Measurements from ENCODE around the gene USP20.

Gene USP20

DNA sequence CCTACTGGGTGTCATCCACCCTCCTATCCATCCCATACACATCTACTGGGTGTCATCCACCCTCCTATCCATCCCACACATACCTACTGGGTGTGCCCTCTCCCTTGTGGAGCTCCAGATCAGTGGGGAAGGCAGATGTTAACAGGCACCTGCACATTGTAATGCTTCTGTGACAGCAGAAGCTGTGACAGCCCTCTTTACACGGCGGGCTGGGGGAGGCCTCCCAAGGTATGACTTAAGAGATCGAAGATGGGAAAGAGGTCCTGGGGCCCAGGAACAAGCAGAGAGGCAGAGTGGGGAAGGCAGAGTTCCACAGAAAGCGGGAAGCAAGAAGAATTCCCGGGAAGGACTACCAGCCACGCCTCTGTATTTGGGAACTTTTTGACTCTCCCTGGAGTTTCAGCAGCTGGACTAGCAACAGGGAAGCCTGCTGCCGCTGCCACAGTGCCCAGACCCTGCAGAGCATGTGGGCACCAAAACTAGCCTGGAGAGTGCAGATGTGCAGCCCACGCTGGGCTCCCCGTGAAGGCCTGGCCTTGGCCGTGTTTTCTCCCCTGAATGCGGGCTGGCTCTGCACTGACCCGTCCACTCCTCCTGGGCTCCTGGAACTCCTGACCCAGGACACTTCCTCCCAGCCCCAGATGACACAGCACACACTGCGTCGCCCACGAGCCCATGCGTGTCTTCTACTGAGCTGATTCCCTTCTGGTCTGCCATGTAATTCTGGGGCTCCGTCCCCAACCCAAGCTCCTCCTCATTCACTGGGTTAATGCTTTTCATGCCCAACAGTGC lies 20.6 kb upstream of the USP20 start:
- no peak for TF ChIP-seq ZNF70 (CRISPR knock-in tag; IDR thresholded peaks at IDR 0.05)
- no peak for TF ChIP-seq SNAI2 (CRISPR knock-in tag; IDR thresholded peaks at IDR 0.05)
- no peak for TF ChIP-seq BACH2 (CRISPR knock-in tag; IDR thresholded peaks at IDR 0.05; ENCODE audit: borderline replicate concordance)
- no peak for TF ChIP-seq CREB5 (CRISPR knock-in tag; IDR thresholded peaks at IDR 0.05; ENCODE audit: low read depth)
- ATAC-seq, result no peak

GRCh38 chr9:129815278-129815677 lies 20.0 kb upstream of the USP20 start:
- TF ChIP-seq ZNF565 (CRISPR knock-in tag; conservative IDR thresholded peaks at IDR 0.05; ENCODE audit: low read depth) (no peak), ZNF70 (CRISPR knock-in tag; IDR thresholded peaks at IDR 0.05) (no peak), ARNTL (CRISPR knock-in tag; IDR thresholded peaks at IDR 0.05; ENCODE audit: borderline replicate concordance, low read depth) (no peak), CREB5 (CRISPR knock-in tag; IDR thresholded peaks at IDR 0.05; ENCODE audit: low read depth) (no peak), POU6F1 (CRISPR knock-in tag; IDR thresholded peaks at IDR 0.05; ENCODE audit: borderline replicate concordance, low read depth) (no peak), GLIS3 (CRISPR knock-in tag; IDR thresholded peaks at IDR 0.05) (no peak), SNAI2 (CRISPR knock-in tag; IDR thresholded peaks at IDR 0.05) (no peak), RARB (CRISPR knock-in tag; IDR thresholded peaks at IDR 0.05) (no peak), ZC3H10 (CRISPR knock-in tag; IDR thresholded peaks at IDR 0.05) (no peak), CSRNP3 (CRISPR knock-in tag; IDR thresholded peaks at IDR 0.05) (no peak), PATZ1 (CRISPR knock-in tag; IDR thresholded peaks at IDR 0.05; ENCODE audit: borderline replicate concordance) (no peak), ESRRG (CRISPR knock-in tag; IDR thresholded peaks at IDR 0.05) (no peak), BACH2 (CRISPR knock-in tag; IDR thresholded peaks at IDR 0.05; ENCODE audit: borderline replicate concordance) (no peak), TOX (CRISPR knock-in tag; IDR thresholded peaks at IDR 0.05; ENCODE audit: borderline replicate concordance) (no peak)
- TF ChIP-seq, protein P1, sequence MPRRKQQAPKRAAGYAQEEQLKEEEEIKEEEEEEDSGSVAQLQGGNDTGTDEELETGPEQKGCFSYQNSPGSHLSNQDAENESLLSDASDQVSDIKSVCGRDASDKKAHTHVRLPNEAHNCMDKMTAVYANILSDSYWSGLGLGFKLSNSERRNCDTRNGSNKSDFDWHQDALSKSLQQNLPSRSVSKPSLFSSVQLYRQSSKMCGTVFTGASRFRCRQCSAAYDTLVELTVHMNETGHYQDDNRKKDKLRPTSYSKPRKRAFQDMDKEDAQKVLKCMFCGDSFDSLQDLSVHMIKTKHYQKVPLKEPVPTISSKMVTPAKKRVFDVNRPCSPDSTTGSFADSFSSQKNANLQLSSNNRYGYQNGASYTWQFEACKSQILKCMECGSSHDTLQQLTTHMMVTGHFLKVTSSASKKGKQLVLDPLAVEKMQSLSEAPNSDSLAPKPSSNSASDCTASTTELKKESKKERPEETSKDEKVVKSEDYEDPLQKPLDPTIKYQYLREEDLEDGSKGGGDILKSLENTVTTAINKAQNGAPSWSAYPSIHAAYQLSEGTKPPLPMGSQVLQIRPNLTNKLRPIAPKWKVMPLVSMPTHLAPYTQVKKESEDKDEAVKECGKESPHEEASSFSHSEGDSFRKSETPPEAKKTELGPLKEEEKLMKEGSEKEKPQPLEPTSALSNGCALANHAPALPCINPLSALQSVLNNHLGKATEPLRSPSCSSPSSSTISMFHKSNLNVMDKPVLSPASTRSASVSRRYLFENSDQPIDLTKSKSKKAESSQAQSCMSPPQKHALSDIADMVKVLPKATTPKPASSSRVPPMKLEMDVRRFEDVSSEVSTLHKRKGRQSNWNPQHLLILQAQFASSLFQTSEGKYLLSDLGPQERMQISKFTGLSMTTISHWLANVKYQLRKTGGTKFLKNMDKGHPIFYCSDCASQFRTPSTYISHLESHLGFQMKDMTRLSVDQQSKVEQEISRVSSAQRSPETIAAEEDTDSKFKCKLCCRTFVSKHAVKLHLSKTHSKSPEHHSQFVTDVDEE (CRISPR knock-in tag; IDR thresholded peaks at IDR 0.05), result no peak
- no peak for ATAC-seq

- no peak for TF ChIP-seq RARB (CRISPR knock-in tag; IDR thresholded peaks at IDR 0.05)
- TF ChIP-seq CREB5 (CRISPR knock-in tag; IDR thresholded peaks at IDR 0.05; ENCODE audit: low read depth), result no peak
- TF ChIP-seq ZNF565 (CRISPR knock-in tag; conservative IDR thresholded peaks at IDR 0.05; ENCODE audit: low read depth), result no peak
- TF ChIP-seq, protein P1 (CRISPR knock-in tag; IDR thresholded peaks at IDR 0.05), result no peak
- TF ChIP-seq TCF4 (CRISPR knock-in tag; IDR thresholded peaks at IDR 0.05; ENCODE audit: borderline replicate concordance), result no peak
- TF ChIP-seq PPARA (CRISPR knock-in tag; IDR thresholded peaks at IDR 0.05; ENCODE audit: borderline replicate concordance), result no peak
- TF ChIP-seq CSDC2 (CRISPR knock-in tag; IDR thresholded peaks at IDR 0.05), result no peak
- TF ChIP-seq GLIS3 (CRISPR knock-in tag; IDR thresholded peaks at IDR 0.05), result no peak
- TF ChIP-seq ESRRG (CRISPR knock-in tag; IDR thresholded peaks at IDR 0.05), result no peak
- ATAC-seq, result no peak
Observed at GRCh38 chr9:129816501-129817435, 18.5 kb upstream of the USP20 start.
